ENCODE results near the gene SLC4A3.

Gene SLC4A3

GRCh38 chr2:219661197-219661954 lies 33.9 kb downstream of the SLC4A3 start (continued):
- TF ChIP-seq, protein P1, sequence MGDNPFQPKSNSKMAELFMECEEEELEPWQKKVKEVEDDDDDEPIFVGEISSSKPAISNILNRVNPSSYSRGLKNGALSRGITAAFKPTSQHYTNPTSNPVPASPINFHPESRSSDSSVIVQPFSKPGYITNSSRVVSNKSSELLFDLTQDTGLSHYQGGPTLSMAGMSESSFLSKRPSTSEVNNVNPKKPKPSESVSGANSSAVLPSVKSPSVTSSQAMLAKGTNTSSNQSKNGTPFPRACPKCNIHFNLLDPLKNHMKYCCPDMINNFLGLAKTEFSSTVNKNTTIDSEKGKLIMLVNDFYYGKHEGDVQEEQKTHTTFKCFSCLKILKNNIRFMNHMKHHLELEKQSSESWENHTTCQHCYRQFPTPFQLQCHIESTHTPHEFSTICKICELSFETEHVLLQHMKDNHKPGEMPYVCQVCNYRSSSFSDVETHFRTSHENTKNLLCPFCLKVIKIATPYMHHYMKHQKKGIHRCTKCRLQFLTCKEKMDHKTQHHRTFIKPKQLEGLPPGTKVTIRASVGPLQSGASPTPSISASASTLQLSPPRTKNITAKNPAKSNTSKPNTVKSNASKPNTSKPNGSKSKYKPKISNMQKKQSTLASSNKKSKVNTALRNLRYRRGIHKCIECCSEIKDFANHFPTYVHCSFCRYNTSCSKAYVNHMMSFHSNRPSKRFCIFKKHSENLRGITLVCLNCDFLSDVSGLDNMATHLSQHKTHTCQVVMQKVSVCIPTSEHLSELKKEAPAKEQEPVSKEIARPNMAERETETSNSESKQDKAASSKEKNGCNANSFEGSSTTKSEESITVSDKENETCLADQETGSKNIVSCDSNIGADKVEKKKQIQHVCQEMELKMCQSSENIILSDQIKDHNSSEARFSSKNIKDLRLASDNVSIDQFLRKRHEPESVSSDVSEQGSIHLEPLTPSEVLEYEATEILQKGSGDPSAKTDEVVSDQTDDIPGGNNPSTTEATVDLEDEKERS (tag by site-specific recombination; IDR thresholded peaks at IDR 0.05): 0 out of 2 replicates have a peak, but pooled peaks have one; percentile 73
- TF ChIP-seq ZNF626 (tag by site-specific recombination; IDR thresholded peaks at IDR 0.05) (peak; percentile 93), ZNF664 (tag by site-specific recombination; IDR thresholded peaks at IDR 0.05) (no peak; the same call in 1 of the 2 replicates), ZNF112 (tag by site-specific recombination; IDR thresholded peaks at IDR 0.05) (no peak)

GRCh38 chr2:219661955-219662395 lies 34.5 kb downstream of the SLC4A3 start:
- ChIA-PET CTCF (interaction anchor here (0.9 to 1.3 kb wide), 3 partner anchors 8 to 28 kb away, joined by 3 to 4 read pairs (median 3); no protein-coding TSS in a partner anchor), POLR2A (interaction anchor here (1.3 kb wide), 1 partner anchor 23 kb away, joined by 3 read pairs; no protein-coding TSS in a partner anchor)
- TF ChIP-seq ZNF354C (tag by site-specific recombination; IDR thresholded peaks at IDR 0.05; ENCODE audit: borderline replicate concordance, low read depth): no peak
- TF ChIP-seq ZNF311 (tag by site-specific recombination; IDR thresholded peaks at IDR 0.05; ENCODE audit: borderline replicate concordance): no peak
- TF ChIP-seq ZBTB17 (tag by site-specific recombination; IDR thresholded peaks at IDR 0.05): no peak
- TF ChIP-seq ZNF132 (tag by site-specific recombination; IDR thresholded peaks at IDR 0.05; ENCODE audit: borderline replicate concordance): no peak
- TF ChIP-seq, protein P2, sequence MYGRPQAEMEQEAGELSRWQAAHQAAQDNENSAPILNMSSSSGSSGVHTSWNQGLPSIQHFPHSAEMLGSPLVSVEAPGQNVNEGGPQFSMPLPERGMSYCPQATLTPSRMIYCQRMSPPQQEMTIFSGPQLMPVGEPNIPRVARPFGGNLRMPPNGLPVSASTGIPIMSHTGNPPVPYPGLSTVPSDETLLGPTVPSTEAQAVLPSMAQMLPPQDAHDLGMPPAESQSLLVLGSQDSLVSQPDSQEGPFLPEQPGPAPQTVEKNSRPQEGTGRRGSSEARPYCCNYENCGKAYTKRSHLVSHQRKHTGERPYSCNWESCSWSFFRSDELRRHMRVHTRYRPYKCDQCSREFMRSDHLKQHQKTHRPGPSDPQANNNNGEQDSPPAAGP (tag by site-specific recombination; IDR thresholded peaks at IDR 0.05): no peak
- H3K36me3 ChIP-seq (ENCODE audit: control insufficient read depth in 2 of 2, insufficient read depth in 1 of 2, low read length in 2 of 2): no peaks in the 10 kb centered on the region
- no peak overlapping the region for H3K27ac ChIP-seq (ENCODE audit: extremely low read depth, low read depth, low read length)
- H3K9me3 ChIP-seq (ENCODE audit: control insufficient read depth, insufficient read depth, low read depth, low read length): no peaks in the 10 kb centered on the region
- H3K4me1 ChIP-seq (ENCODE audit: control insufficient read depth, insufficient read depth, low read length): no peaks in the 10 kb centered on the region
- H3K4me3 ChIP-seq (ENCODE audit: low read depth, low read length): no peak overlapping the region

- Histone ChIP-seq H3K36me3 (ENCODE audit: control insufficient read depth in 2 of 2, insufficient read depth in 1 of 2, low read length in 2 of 2) (no peaks in the 10 kb centered on the region), H3K9me3 (ENCODE audit: control insufficient read depth, insufficient read depth, low read depth, low read length) (no peaks in the 10 kb centered on the region), H3K27ac (ENCODE audit: extremely low read depth, low read depth, low read length) (no peak overlapping the region), H3K4me3 (ENCODE audit: low read depth, low read length) (no peak overlapping the region), H3K4me1 (ENCODE audit: control insufficient read depth, insufficient read depth, low read length) (no peaks in the 10 kb centered on the region)
- POLR2A ChIA-PET: no interaction called here
- TF ChIP-seq KLF7 (tag by site-specific recombination; IDR thresholded peaks at IDR 0.05; ENCODE audit: borderline replicate concordance): no peak
- TF ChIP-seq ZNF2 (tag by site-specific recombination; IDR thresholded peaks at IDR 0.05): no peak
- TF ChIP-seq REST (tag by site-specific recombination; IDR thresholded peaks at IDR 0.05): no peak
- no peak for TF ChIP-seq ZNF670 (tag by site-specific recombination; IDR thresholded peaks at IDR 0.05; ENCODE audit: low read depth)
- CTCF ChIA-PET: interaction anchor here (1.3 kb wide), 1 partner anchor 9 kb away, joined by 3 read pairs; no protein-coding TSS in a partner anchor
Observed at GRCh38 chr2:219662566-219662965, 35.1 kb downstream of the SLC4A3 start.

Data from HEK293 (cell line).